Adrenal gland (tissue), 12 donors: ENCODE results near the gene MTM1. TPM values are rescaled to one million over a fixed set of nuclear protein-coding genes. Genes with fewer than 3 reads are reported as not detected.

Source experiments
- DNase-seq, 7 donors: peaks; one replicate each; pipeline ENCODE4 v3.0.0-alpha.2; 2019 to 2020
- H3K27ac ChIP-seq, 5 donors: fragments of 200-600 bp; sonication (generic) in 4 of 5; 1 replicate in 3 of 5; 2 replicates in 2 of 5; pipeline versions ENCODE4 v1.5.1 to v1.8.0; 2016 to 2020; ENCODE audit warnings: mild to moderate bottlenecking in 1 of 5
- H3K27me3 ChIP-seq: fragments of 200-600 bp; 2 replicates; pipeline ENCODE4 v1.8.0; 2021
- H3K36me3 ChIP-seq, 2 donors: fragments of 200-600 bp; replicated peaks in 1 of 2; 1 replicate in 1 of 2; 2 replicates in 1 of 2; pipeline versions ENCODE4 v1.5.1 to v1.8.0; 2018 to 2022
- H3K4me1 ChIP-seq, 2 donors: fragments of 200-600 bp; replicated peaks in 1 of 2; 1 replicate in 1 of 2; 2 replicates in 1 of 2; pipeline versions ENCODE4 v1.5.1 to v1.8.0; 2018 to 2021
- H3K4me3 ChIP-seq, 4 donors: fragments of 200-600 bp; sonication (generic) in 3 of 4; one replicate each; pipeline ENCODE4 v1.5.1; 2016 to 2018
- H3K9me3 ChIP-seq, 3 donors: fragments of 200-600 bp; sonication (generic) in 1 of 3; replicated peaks in 1 of 3; 1 replicate in 2 of 3; 2 replicates in 1 of 3; pipeline versions ENCODE4 v1.5.1 to v1.8.0; 2016 to 2021
- CTCF ChIP-seq, 6 experiments: fragments of 450-650 bp in 4 of 6; fragments of 200-600 bp in 2 of 6; sonication (generic) in 1 of 6; IDR thresholded peaks; 1 replicate in 5 of 6; 2 replicates in 1 of 6; pipeline versions ENCODE4 v1.5.1 to v1.8.0; 2016 to 2021; ENCODE audit warnings: antibody characterized with exemption in 6 of 6, mild to moderate bottlenecking in 2 of 6, moderate library complexity in 1 of 6
- POLR2A ChIP-seq, 2 donors: fragments of 450-650 bp; IDR thresholded peaks; one replicate each; pipeline ENCODE4 v1.6.1; 2017; ENCODE audit warnings: antibody characterized with exemption in 2 of 2, mild to moderate bottlenecking in 2 of 2, moderate library complexity in 1 of 2
- WGBS, 4 donors: extraction: QIAGEN DNeasy Blood & Tissue Kit in 2 of 4; methylation state at CpG; one replicate each; pipeline versions ENCODE4 v1.1.5 to v1.1.7; 2013 to 2017; 5-methylcytosine and 5-hydroxymethylcytosine counted together
- intact Hi-C, 2 donors: fragments of 100-400 bp; cut with DNase I; formaldehyde crosslinking; loops; one replicate each; pipeline versions ENCODE4 v1.14.1 to v1.15.0; 2022 to 2023
- polyA plus RNA-seq, 3 donors: library from polyadenylated mRNA; stranded (reverse); fragments of 200-250 nt in 2 of 3; fragments of 350-450 nt in 1 of 3; fragmentation: Illumina TruSeq in 1 of 3; extraction: RNeasy Lipid Tissue Mini Kit (QIAGEN cat#74804) in 1 of 3; gene quantifications; one replicate each; pipeline ENCODE4 v1.2.3, GENCODE V29; 2013 to 2014
- total RNA-seq, 9 donors: library from RNA; depleted of rRNA in 4 of 9; stranded (reverse); fragments of >200 nt in 4 of 9; fragments of 120-200 nt in 1 of 9; fragmentation: NEBNext Ultra II Directional in 1 of 9; extraction: Animal tissue kit (Norgen Biotek cat#: 25700) in 1 of 9; gene quantifications; one replicate each; pipeline versions ENCODE4 v1.1.0 to v1.2.4, GENCODE V29; 2013 to 2023
- donor health status: healthy with polysubstance abuse.
- donor health status: Bipolar disorder and iron deficiency.
- donor health status: DM: yes; HTN: yes; CAD: no.
- donor health status: DM: no; HTN: no; CAD: no.
- donor health status: DM: no; HTN: no; CAD: no.
- donor health status: DM: yes; HTN: yes; CAD: no.

The MTM1 gene
- total and polyA plus RNA-seq, 12 donors = 4.1 to 31.4 (median 24.9) TPM

DNA sequence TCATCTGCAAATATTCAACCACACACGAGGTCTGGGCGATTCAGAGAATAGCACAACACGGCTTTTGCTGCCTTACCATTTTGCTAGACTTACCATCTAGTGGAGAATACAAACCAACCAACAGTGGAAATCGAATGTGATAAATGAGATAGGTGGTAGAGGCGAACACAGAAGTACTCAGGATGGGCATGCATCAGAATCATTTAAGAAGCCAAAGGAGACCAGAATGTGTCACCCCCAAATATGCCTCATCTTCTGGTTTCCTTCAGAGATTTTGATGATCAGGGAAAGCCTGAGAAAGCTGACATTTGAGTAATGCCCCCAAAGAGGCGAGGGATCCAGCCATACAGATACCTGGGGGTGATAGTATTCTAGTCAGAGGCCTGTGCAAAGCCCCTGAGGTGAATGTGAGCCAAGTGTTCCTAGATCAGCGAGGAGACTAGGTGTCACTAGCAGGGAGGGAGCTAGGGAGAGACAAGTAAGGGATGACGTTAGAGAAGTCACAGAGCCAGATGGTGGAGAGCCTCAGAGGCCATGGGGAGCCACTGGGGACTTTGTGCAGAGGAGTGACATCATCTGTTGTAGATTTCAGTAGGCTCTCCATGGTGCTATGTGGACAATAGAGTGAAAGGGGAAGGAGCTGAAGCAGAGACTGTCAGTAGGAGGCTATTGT is 126.5 kb downstream of the MTM1 start:
- no peaks in the 10 kb centered on the region for H3K36me3 ChIP-seq
- no peak for DNase-seq
- intact Hi-C loops = no loop called here
- H3K27ac ChIP-seq = peak overlapping the region in 2 of 5 donors; percentile 80 to 94
- no peaks in the 10 kb centered on the region for H3K4me1 ChIP-seq
- 61 to 91% (median 76%) methylated on average over 7 to 8 of the region's 8 CpGs for WGBS, 4 donors
- H3K27me3 ChIP-seq = no peaks in the 10 kb centered on the region
- peak overlapping the region in 1 of 4 donors; percentile 67 for H3K4me3 ChIP-seq
- TF ChIP-seq POLR2A (IDR thresholded peaks at IDR 0.05) = no peak
- no peak for TF ChIP-seq CTCF (IDR thresholded peaks at IDR 0.05)
- peaks cover 0 to 5% (median 0%) of the 10 kb centered on the region in 3 donors for H3K9me3 ChIP-seq

DNA sequence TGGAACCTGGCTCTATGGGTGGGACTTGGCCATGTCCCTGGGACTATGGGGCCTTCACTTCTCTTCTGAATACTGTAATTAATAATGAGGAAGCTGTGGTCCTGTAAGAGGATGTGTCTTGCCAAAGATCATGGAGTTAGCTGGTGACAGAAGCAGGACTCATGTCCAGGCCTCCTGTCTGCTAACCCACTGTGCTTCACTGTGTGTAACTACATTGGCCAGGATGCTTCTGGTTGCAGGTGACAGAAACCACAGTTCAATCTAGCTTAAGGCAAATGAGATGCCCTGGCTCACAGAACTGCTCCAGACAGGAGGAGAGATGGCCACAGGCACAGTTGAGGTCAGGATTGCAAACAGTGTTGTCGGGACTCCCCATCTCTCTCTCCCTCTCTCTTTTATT is 127.9 kb downstream of the MTM1 start:
- H3K4me3 ChIP-seq = no peak overlapping the region
- H3K4me1 ChIP-seq = no peaks in the 10 kb centered on the region
- no peak for TF ChIP-seq POLR2A (IDR thresholded peaks at IDR 0.05)
- TF ChIP-seq CTCF (IDR thresholded peaks at IDR 0.05) = no peak
- intact Hi-C loops = no loop called here
- DNase-seq = no peak
- H3K27me3 ChIP-seq = no peaks in the 10 kb centered on the region
- H3K27ac ChIP-seq = no peak overlapping the region
- WGBS, 4 donors = 65 to 83% (median 70%) methylated on average over 1 of the region's 1 CpG
- H3K9me3 ChIP-seq = no peaks in the 10 kb centered on the region
- H3K36me3 ChIP-seq = no peaks in the 10 kb centered on the region

DNA sequence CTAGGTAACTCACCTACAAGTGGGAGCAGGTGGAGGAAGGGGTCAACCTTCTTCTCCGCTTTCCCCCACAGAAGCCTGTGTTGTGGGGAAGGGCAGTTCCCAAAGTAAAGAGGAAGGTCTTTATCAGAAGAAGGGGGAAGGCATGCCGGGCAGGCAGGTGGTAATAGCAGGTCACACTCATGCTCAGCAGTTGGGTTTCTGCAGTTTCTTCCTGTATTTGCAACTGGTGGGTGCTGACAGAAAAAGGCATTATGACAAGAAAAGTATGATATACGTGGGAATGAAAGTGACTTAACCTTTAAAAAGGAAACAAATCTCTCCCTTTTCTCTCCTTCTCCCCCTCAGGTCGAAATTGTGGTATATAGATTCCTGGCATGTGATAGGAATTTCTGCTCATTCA is 128.4 kb downstream of the MTM1 start:
- TF ChIP-seq CTCF (IDR thresholded peaks at IDR 0.05) (no peak), POLR2A (IDR thresholded peaks at IDR 0.05) (no peak)
- H3K4me3 ChIP-seq = no peak overlapping the region
- no peaks in the 10 kb centered on the region for H3K9me3 ChIP-seq
- DNase-seq = no peak
- WGBS, 4 donors = 59 to 68% (median 60%) methylated on average over 4 of the region's 4 CpGs
- intact Hi-C loops = no loop called here
- no peaks in the 10 kb centered on the region for H3K27me3 ChIP-seq
- no peaks in the 10 kb centered on the region for H3K4me1 ChIP-seq
- no peaks in the 10 kb centered on the region for H3K36me3 ChIP-seq
- no peak overlapping the region for H3K27ac ChIP-seq

GRCh38 chrX:150697641-150698040 is 129.2 kb downstream of the MTM1 start:
- H3K36me3 ChIP-seq = no peaks in the 10 kb centered on the region
- H3K4me3 ChIP-seq = no peak overlapping the region
- intact Hi-C loops = no loop called here
- no peak for DNase-seq
- no peak overlapping the region for H3K27ac ChIP-seq
- TF ChIP-seq POLR2A (IDR thresholded peaks at IDR 0.05) (no peak), CTCF (IDR thresholded peaks at IDR 0.05) (no peak)
- no peaks in the 10 kb centered on the region for H3K27me3 ChIP-seq
- H3K9me3 ChIP-seq = no peaks in the 10 kb centered on the region
- 78 to 88% (median 80%) methylated on average over 5 to 7 of the region's 7 CpGs for WGBS, 4 donors
- no peaks in the 10 kb centered on the region for H3K4me1 ChIP-seq
